K562 (cell line): ENCODE results near the gene MGAT4B. TPM values are rescaled to one million over a fixed set of nuclear protein-coding genes. Genes with fewer than 3 reads are reported as not detected.

Experiments used
- AFF1 ChIP-seq, 2 experiments: fragments of 450-650 bp; IDR thresholded peaks; 2 replicates each; pipeline ENCODE4 v1.6.1; 2018; ENCODE audit warnings: mild to moderate bottlenecking in 2 of 2, low read depth in 1 of 2; ENCODE audit not compliant: partially characterized antibody in 2 of 2
- CTCFL ChIP-seq: IDR thresholded peaks from 2 replicates; pipeline ENCODE4 v1.6.1; 2011; ENCODE audit warnings: borderline replicate concordance, low read depth, mild to moderate bottlenecking, moderate library complexity, low read length; ENCODE audit not compliant: insufficient read depth, poor library complexity, severe bottlenecking
- FOXK1 ChIP-seq: sonication (generic); formaldehyde crosslinking; IDR thresholded peaks from 2 replicates; pipeline ENCODE4 v1.8.0; 2022; ENCODE audit warnings: missing genetic modification reagents, mild to moderate bottlenecking, borderline replicate concordance
- FOXP1 ChIP-seq: sonication (generic); formaldehyde crosslinking; IDR thresholded peaks from 2 replicates; pipeline ENCODE4 v1.8.0; 2022; ENCODE audit warnings: mild to moderate bottlenecking, missing genetic modification reagents
- KDM4B ChIP-seq, 2 experiments: fragments of 450-650 bp in 1 of 2; sonication (generic) in 1 of 2; IDR thresholded peaks; 2 replicates each; pipeline ENCODE4 v1.6.1; 2016 to 2017; ENCODE audit warnings: borderline replicate concordance in 2 of 2, antibody characterized with exemption in 1 of 2, low read depth in 1 of 2, mild to moderate bottlenecking in 1 of 2
- ZFP30 ChIP-seq: fragments of 250-450 bp; sonication (Bioruptor Pico); IDR thresholded peaks from 2 replicates; pipeline ENCODE4 v1.8.0; 2022; ENCODE audit warnings: moderate library complexity, mild to moderate bottlenecking, inconsistent platforms, borderline replicate concordance
- ZNF655 ChIP-seq: fragments of 250-450 bp; sonication (Bioruptor Pico); IDR thresholded peaks from 2 replicates; pipeline ENCODE4 v1.5.0; 2021
- polyA plus RNA-seq, 8 experiments: library from polyadenylated mRNA; depleted of rRNA in 4 of 8; stranded (reverse) in 5 of 8; unstranded in 3 of 8; fragments of >200 nt; fragmentation: Nextera tagmentation in 2 of 8; fragmentation: Illumina TruSeq in 1 of 8; extraction: Ambion mirVana in 2 of 8; extraction: Trizol in 1 of 8; gene quantifications; 2 replicates each; pipeline versions ENCODE4 v1.2.1 to v1.2.3, GENCODE V29; 2011 to 2014; ENCODE audit warnings: inconsistent platforms in 1 of 8, missing spikeins in 1 of 8
- total RNA-seq, 7 experiments: library from RNA; depleted of rRNA in 6 of 7; stranded (reverse); fragments of >200 nt in 6 of 7; fragmentation: Illumina TruSeq in 2 of 7; extraction: Trizol in 2 of 7; gene quantifications; 2 replicates each; pipeline versions ENCODE4 v1.2.1 to v1.2.3, GENCODE V29; 2011 to 2021; ENCODE audit warnings: low replicate concordance in 1 of 7
- TF ChIP-seq, protein P1 (sequence below): sonication (generic); formaldehyde crosslinking; IDR thresholded peaks from 2 replicates; pipeline ENCODE4 v1.8.1; 2022; ENCODE audit warnings: missing genetic modification reagents
- TF ChIP-seq, protein P2 (sequence below): sonication (generic); formaldehyde crosslinking; IDR thresholded peaks from 2 replicates; pipeline ENCODE4 v1.8.0; 2023; ENCODE audit warnings: mild to moderate bottlenecking, missing genetic modification reagents
- TF ChIP-seq, protein P3 (sequence below): fragments of 250-450 bp; sonication (Bioruptor Pico); IDR thresholded peaks from 2 replicates; pipeline ENCODE4 v1.8.0; 2021; ENCODE audit warnings: borderline replicate concordance, mild to moderate bottlenecking, moderate library complexity; ENCODE audit not compliant: poor library complexity, severe bottlenecking

MGAT4B gene
- total and polyA plus RNA-seq, 9 of the 15 experiments (the other 6 are each of a cell fraction or from before 2014, with no cell fraction given), result 0.34 to 133 (median 75.4) TPM

DNA sequence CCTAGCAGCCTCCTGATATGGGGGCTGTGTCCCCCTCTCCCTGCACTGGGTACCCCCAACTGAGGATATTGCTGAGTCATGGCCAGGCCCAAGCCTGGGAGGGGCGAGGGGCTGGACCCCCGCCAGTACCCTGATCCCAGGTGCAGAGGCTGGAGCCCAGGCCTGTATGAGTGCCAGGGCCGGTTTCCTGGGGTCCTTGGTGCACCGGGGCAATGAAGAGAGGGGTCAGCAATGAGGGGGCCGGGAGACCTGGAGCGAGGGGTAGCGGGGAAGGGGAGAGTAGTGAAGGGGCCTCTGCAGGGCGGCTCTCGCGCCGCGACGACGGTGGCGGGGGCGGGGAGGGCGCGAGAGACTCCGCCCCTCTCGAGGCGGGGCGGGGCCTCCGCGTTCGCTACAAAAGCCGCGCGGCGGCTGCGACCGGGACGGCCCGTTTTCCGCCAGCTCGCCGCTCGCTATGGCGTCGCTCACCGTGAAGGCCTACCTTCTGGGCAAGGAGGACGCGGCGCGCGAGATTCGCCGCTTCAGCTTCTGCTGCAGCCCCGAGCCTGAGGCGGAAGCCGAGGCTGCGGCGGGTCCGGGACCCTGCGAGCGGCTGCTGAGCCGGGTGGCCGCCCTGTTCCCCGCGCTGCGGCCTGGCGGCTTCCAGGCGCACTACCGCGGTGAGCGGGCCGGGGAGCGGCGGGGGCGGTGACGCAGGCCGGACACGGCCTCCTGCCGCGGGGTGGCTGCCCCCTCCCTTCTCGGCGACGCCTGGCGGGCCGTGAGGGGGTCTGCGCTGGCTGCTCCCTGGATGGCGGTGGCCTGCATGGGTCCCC is 14.0 kb upstream of the MGAT4B start, which contains the start of gene SQSTM1 (continued):
- TF ChIP-seq KDM4B (IDR thresholded peaks at IDR 0.05; ENCODE audit: borderline replicate concordance in 2 of 2, low read depth in 1 of 2) (no peak; a peak in 1 of 4 replicates), FOXK1 (CRISPR knock-in tag) (no peak), FOXP1 (CRISPR knock-in tag) (peak; percentile 10; the same call in 1 of the 2 replicates), AFF1 (IDR thresholded peaks at IDR 0.05; ENCODE audit: low read depth in 1 of 2, partially characterized antibody in 2 of 2) (peak in 1 of 2 experiments; percentile 17), ZFP30 (no peak), CTCFL (peak; percentile 76), ZNF655 (no peak)
- TF ChIP-seq, protein P1, sequence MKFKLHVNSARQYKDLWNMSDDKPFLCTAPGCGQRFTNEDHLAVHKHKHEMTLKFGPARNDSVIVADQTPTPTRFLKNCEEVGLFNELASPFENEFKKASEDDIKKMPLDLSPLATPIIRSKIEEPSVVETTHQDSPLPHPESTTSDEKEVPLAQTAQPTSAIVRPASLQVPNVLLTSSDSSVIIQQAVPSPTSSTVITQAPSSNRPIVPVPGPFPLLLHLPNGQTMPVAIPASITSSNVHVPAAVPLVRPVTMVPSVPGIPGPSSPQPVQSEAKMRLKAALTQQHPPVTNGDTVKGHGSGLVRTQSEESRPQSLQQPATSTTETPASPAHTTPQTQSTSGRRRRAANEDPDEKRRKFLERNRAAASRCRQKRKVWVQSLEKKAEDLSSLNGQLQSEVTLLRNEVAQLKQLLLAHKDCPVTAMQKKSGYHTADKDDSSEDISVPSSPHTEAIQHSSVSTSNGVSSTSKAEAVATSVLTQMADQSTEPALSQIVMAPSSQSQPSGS (CRISPR knock-in tag), result peak; percentile 71; the same call in 1 of the 2 replicates
- TF ChIP-seq, protein P2, sequence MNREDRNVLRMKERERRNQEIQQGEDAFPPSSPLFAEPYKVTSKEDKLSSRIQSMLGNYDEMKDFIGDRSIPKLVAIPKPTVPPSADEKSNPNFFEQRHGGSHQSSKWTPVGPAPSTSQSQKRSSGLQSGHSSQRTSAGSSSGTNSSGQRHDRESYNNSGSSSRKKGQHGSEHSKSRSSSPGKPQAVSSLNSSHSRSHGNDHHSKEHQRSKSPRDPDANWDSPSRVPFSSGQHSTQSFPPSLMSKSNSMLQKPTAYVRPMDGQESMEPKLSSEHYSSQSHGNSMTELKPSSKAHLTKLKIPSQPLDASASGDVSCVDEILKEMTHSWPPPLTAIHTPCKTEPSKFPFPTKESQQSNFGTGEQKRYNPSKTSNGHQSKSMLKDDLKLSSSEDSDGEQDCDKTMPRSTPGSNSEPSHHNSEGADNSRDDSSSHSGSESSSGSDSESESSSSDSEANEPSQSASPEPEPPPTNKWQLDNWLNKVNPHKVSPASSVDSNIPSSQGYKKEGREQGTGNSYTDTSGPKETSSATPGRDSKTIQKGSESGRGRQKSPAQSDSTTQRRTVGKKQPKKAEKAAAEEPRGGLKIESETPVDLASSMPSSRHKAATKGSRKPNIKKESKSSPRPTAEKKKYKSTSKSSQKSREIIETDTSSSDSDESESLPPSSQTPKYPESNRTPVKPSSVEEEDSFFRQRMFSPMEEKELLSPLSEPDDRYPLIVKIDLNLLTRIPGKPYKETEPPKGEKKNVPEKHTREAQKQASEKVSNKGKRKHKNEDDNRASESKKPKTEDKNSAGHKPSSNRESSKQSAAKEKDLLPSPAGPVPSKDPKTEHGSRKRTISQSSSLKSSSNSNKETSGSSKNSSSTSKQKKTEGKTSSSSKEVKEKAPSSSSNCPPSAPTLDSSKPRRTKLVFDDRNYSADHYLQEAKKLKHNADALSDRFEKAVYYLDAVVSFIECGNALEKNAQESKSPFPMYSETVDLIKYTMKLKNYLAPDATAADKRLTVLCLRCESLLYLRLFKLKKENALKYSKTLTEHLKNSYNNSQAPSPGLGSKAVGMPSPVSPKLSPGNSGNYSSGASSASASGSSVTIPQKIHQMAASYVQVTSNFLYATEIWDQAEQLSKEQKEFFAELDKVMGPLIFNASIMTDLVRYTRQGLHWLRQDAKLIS, result no peak; the same call in 1 of the 2 replicates
- TF ChIP-seq, protein P3, sequence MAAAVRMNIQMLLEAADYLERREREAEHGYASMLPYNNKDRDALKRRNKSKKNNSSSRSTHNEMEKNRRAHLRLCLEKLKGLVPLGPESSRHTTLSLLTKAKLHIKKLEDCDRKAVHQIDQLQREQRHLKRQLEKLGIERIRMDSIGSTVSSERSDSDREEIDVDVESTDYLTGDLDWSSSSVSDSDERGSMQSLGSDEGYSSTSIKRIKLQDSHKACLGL (CRISPR knock-in tag), result no peak
